GM18909 (cell line): ENCODE results near the gene OAS1.
"Not testable (repeated sequence)": the region's sequence is repeated elsewhere in the genome, so short reads cannot be mapped to it uniquely, and the experiment has no call there.

Experiments used
- ATAC-seq: cut with Tn5 transposase; IDR thresholded peaks from one replicate; pipeline ENCODE4 v1.9.1; 2021; ENCODE audit warnings: mild to moderate bottlenecking; ENCODE audit not compliant: unreplicated experiment, poor library complexity

The OAS1 gene

GRCh38 chr12:112933129-112933505 is 26.4 kb downstream of the OAS1 start:
- no peak for ATAC-seq

DNA sequence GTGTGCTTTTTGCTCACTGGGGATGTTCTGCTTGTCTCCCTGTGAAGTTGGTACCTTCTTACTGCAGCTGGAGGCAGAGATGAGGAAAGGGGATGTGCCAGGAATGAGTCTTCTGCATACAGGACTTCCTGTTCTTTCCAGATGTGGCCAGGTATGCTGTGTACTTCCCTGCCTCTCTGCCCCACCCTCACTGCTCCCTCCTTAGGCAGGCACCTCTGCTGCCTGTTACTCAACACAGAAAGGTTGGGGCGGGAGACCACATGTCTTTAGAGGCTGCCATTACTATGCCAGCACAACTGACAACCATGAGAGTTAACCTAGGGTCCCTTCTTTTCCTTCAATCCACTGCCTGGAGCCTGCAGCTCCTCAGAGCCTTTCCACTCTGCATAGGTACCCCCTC is 29.5 kb downstream of the OAS1 start:
- ATAC-seq: no peak

- no peak for ATAC-seq
These were observed 30.2 kb downstream of the OAS1 start for GRCh38 chr12:112936927-112937326.

GRCh38 chr12:112937741-112938719 is 31.3 kb downstream of the OAS1 start, which contains the start of gene OAS3:
TSS of gene OAS3 (plus strand) at chr12:112938474. CDS start at chr12:112938531, 57 bp downstream.
- peak; percentile 46 for ATAC-seq

DNA sequence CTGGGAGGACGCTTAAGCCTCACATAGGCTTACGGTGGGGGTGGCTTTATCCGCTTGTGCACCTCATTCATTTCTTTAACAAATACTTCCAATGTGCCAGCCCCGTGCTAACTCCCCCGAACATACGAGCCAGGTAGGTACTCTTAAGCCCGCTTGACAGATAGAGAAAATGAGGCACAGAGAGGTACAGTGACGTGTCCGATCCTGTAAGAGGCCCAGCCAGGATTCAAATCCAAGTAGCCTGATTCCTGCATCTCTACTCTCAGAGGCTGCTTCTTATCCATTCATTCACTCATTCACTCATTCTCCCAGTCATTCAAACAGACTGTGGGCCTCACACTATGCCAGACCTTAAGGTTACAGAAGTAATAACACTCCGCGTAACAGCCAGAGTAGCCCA is 32.0 kb downstream of the OAS1 start:
- ATAC-seq: no peak

- peak; percentile 62 for ATAC-seq
These were observed 33.1 kb downstream of the OAS1 start for GRCh38 chr12:112939761-112940381.

- no peak for ATAC-seq
These were observed 35.0 kb downstream of the OAS1 start for GRCh38 chr12:112941528-112942335.

GRCh38 chr12:112942572-112942971 is 35.8 kb downstream of the OAS1 start:
- ATAC-seq: no peak

DNA sequence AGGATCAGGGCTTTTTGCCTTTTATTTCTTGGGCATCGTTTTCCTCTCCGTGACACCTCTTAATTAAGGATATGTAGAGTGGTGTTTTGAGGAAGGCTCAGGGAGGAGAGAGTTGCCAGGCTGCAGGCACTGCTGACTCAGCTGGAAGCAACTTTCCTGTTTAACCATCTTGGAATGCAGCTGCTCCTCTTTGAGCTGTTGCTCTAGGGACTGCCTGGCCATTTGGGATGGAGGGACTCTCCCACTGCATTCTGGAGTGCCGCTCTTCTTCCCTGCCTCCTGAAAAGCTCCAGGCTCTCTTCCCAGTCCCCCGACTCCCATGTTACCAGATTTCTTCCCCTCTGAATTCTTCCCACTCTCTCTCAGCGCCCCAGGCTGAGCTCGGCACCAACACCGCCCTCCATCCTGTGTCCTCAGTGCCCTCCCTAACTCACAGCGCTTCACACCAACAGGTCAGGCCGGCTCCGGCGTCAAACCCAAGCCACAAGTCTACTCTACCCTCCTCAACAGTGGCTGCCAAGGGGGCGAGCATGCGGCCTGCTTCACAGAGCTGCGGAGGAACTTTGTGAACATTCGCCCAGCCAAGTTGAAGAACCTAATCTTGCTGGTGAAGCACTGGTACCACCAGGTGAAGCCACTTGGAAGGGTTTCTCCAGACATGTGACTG is 37.4 kb downstream of the OAS1 start:
- no peak for ATAC-seq

DNA sequence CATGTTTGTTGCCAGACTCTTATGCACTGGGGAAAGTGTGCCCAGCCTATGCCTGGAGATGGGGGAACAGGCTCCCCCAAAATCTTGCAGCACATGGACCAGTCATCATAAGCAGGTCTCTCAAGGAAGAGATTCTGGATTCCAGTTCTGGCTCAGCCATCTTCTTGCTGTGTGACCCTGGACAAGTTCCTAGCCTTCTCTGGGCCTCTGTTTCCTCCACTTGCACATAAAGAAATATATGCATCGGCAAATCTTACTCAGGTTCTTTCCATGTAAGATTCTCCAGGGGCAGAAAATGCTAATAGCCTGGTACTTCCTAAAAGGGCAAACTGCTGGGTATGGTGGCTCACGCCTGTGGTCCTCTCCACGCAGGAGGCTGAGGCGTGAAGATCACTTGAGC is 38.8 kb downstream of the OAS1 start:
- no peak for ATAC-seq

DNA sequence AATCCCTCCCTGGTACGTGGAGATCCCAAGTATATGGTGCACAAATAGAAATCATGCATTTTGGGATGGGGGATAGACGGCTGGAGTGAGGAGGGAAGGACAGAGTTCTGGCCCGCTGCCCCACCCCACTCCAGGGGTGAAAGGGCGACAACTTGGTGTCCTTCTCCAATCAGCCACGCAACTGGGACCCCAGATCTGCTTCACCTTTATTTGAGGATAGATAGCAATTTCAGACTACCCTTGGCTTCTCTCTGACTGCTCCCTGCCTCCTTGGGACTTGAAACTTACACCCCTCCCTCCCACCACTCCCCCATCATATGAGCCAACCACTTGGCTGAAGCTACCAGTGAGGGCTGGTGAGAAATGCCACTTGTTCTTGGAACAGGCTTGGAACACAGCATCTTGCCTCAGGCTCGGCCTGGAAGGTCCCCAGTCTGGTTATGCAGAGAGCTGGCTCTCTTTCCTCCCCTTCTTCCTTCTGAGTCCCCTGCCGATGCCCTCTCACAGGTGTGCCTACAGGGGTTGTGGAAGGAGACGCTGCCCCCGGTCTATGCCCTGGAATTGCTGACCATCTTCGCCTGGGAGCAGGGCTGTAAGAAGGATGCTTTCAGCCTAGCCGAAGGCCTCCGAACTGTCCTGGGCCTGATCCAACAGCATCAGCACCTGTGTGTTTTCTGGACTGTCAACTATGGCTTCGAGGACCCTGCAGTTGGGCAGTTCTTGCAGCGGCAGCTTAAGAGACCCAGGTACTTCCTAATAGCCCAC is 39.7 kb downstream of the OAS1 start:
- no peak for ATAC-seq

- ATAC-seq: no peak
These were observed 40.6 kb downstream of the OAS1 start for GRCh38 chr12:112947314-112947713.

GRCh38 chr12:112947761-112948160 is 41.0 kb downstream of the OAS1 start:
- ATAC-seq: no peak

- ATAC-seq: no peak
These were observed 42.0 kb downstream of the OAS1 start for GRCh38 chr12:112948806-112949205.

GRCh38 chr12:112950701-112951100 is 43.9 kb downstream of the OAS1 start:
- ATAC-seq: no peak

DNA sequence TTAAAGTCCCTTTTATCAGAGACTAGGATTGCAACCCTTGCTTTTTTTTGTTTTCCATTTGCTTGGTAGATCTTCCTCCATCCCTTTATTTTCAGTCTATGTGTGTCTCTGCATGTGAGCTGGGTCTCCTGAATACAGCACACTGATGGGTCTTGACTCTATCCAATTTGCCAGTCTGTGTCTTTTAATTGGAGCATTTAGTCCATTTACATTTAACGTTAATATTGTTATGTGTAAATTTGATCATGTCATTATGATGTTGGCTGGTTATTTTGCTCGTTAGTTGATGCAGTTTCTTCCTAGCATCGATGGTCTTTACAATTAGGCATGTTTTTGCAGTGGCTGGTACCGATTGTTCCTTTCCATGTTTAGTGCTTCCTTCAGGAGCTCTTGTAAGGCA is 50.4 kb downstream of the OAS1 start:
- ATAC-seq: not testable (repeated sequence)

DNA sequence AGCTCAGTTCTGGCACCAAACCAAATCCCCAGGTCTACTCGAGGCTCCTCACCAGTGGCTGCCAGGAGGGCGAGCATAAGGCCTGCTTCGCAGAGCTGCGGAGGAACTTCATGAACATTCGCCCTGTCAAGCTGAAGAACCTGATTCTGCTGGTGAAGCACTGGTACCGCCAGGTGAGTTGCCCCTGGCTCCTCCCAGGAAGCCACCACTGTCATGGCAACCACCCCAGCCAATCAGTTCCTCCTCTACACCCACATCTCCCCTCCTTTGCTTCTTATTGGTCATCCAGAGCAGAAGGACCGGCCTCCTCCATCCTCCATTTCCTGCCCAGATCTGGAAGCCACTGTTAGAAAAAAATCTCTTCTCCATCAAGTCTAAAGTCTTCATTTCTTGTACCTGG is 54.3 kb downstream of the OAS1 start:
- no peak for ATAC-seq

GRCh38 chr12:112961536-112961935 is 54.8 kb downstream of the OAS1 start:
- no peak for ATAC-seq

- ATAC-seq: no peak
These were observed 55.8 kb downstream of the OAS1 start for GRCh38 chr12:112962561-112962960.
